NCI-H128 (cell line): ENCODE results near the gene LRP3.
A peak's percentile ranks its signal among the peaks of the same experiment; 100 is the strongest.
"Not testable (repeated sequence)": the region's sequence is repeated elsewhere in the genome, so short reads cannot be mapped to it uniquely, and the experiment has no call there.

ENCODE experiments used
- DNase-seq: peaks from one replicate; lab custom pipeline; 2025; ENCODE audit not compliant: unreplicated experiment; lab: John Stamatoyannopoulos, UW

Gene LRP3, protein sequence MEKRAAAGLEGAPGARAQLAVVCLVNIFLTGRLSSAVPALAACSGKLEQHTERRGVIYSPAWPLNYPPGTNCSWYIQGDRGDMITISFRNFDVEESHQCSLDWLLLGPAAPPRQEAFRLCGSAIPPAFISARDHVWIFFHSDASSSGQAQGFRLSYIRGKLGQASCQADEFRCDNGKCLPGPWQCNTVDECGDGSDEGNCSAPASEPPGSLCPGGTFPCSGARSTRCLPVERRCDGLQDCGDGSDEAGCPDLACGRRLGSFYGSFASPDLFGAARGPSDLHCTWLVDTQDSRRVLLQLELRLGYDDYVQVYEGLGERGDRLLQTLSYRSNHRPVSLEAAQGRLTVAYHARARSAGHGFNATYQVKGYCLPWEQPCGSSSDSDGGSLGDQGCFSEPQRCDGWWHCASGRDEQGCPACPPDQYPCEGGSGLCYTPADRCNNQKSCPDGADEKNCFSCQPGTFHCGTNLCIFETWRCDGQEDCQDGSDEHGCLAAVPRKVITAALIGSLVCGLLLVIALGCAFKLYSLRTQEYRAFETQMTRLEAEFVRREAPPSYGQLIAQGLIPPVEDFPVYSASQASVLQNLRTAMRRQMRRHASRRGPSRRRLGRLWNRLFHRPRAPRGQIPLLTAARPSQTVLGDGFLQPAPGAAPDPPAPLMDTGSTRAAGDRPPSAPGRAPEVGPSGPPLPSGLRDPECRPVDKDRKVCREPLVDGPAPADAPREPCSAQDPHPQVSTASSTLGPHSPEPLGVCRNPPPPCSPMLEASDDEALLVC

DNA sequence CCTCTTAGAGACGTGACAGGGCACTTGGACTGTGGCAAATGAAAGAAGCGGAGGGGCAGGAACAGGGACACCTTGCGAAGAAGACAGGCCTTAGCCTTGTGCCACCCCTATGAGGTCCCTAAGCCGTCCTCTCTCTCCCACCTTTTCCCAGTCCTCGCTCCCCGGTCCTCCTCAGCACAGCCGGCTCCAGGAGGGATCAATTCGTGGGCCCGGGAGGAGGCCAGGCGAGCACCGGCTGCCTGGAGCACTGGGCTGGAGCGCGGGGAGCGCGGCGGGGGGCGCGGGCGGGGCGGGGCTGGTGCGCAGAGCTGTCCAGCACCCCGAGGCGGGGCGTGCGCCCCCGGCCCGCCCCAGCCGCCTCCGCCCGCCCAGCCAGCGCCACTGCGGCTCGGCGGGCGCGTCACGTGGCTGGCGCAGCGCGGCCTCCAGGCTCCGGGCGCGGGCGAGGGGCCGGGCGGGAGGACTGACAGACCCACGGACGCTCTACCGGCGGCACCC, at the start of gene LRP3:
LRP3 (plus strand) TSS at position 466 of the 498 bp plus-strand sequence. CDS start 456 bp downstream, outside the sequence.
- DNase-seq = peak; percentile 8

DNA sequence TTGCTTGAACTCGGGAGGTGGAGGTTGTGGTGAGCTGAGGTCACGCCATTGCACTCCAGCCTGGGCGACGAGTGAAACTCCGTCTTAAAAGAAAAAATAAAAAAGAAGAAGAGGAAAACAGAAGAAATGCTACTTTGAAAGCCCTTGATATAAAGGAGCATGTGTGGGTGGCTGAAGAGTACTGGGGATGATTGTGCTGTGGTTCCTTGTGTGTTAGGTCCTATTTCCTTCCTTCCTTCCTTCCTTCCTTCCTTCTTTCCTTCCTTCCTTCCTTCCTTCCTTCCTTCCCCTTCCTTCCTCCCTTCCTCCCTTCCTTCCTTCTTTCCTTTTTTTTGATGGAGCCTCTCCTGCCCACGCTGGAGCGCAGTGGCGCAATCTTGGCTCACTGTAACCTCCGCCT, 47.9 kb upstream of the LRP3 start:
- DNase-seq = no peak

DNA sequence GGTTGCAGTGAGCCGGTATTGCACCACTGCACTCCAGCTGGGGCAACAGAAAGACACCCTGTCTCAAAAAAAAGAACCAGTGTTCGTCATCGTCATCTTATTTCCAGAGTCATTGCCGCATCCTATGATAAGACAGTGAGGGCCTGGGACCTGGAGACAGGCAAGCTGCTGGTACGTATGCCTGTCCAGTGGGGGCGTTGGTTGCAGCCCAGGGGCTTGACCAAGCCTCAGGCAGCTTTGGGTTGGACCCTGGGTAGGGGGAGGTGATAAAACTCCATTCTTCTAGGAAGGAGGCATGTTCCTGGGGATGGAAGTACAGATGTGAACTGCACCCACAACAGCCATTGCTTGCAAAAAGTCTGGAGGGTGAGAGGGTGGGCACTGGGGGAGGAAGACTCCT, 46.6 kb upstream of the LRP3 start:
- DNase-seq = no peak

DNA sequence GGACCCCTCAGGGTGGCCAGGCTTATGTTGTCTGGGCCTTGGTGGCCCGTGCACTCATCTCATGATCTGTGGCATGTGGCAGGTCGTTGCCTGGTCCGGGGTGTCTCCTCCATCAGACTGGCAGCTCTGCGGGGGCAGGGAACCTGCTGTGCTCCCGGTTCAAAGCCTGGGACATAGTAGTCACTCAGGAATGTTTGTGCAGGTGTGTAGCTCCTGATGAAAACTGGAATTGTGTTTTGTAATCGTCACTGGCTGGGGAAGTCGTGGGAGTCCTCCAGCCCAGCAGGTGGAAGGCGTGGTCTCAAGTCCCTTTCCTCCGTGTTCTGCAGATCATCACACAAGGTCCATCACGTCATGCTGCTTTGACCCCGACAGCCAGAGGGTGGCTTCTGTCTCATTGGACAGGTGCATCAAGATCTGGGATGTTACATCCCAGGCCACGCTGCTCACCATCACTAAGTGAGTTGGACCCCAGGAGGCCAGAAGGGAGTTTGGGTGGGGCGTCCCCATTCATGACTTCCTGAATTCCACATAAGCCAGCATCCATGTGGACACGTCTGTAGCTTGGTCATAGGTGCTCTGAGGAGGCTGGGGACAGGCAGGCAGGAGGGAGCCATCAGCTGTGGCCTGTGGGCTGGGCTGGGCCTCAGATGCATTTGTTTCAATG, 43.1 kb upstream of the LRP3 start:
- no peak for DNase-seq

DNA sequence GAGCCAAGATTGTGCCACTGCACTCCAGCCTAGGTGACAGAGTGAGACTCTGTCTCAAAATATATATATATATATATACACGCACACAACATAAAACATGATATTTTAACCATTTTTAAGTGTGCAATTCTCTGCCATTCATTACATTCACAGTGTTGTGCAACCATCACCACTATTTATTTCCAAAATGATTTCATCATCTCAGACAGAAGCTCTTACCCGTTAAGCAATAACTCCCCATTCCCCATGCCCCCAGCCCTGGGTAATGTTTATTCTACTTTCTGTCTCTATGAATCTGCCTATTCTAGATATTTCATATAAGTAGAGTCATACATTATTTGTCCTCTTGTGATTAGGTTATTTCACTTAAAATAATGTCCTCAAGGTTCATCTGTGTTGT, 42.0 kb upstream of the LRP3 start:
- DNase-seq = no peak

DNA sequence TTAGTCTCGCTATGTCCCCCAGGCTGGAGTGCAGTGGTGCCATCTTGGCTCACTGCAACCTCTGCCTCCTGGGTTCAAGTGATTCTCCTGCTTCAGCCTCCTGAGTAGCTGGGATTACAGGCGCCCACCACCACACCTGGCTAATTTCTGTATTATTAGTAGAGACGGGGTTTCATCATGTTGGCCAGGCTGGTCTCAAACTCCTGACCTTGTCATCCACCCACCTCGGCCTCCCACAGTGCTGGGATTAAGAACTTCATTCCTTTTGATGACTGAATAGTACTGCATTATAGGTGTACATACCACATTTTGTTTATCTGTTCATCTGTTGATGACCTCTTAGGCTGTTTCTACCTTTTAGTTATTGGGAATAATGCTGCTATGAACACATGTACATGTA, 41.5 kb upstream of the LRP3 start:
- DNase-seq = not testable (repeated sequence)

DNA sequence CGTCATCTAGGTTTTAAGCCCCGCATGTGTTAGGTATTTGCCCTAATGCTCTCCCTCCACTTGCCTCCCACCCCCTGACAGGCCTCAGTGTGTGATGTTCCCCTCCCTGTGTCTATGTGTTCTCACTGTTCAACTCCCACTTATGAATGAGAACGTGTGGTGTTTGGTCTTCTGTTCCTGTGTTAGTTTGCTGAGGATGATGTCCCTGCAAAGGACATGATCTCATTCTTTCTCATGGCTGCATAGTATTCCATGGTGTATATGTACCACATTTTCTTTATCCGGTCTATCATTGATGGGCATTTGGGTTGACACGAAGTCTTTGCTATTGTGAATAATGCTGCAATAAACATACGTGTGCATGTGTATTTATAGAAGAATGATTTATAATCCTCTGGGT, 39.8 kb upstream of the LRP3 start:
- not testable (repeated sequence) for DNase-seq

DNA sequence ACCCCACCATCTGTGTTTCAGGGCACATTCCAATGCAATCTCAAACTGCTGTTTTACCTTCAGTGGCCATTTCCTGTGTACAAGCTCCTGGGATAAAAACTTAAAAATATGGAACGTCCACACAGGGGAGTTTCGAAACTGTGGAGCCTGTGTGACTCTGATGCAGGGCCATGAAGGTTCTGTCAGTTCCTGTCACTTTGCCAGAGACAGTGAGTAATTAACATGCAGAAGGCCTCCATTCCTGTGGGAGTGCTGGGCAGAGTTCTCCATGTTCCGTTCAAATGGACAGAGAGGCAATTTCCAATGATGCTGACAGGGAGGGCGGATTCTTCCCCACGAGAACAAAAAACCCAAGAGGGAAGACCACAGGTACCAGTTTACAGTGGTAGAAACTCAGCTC, 37.8 kb upstream of the LRP3 start:
- DNase-seq = no peak

DNA sequence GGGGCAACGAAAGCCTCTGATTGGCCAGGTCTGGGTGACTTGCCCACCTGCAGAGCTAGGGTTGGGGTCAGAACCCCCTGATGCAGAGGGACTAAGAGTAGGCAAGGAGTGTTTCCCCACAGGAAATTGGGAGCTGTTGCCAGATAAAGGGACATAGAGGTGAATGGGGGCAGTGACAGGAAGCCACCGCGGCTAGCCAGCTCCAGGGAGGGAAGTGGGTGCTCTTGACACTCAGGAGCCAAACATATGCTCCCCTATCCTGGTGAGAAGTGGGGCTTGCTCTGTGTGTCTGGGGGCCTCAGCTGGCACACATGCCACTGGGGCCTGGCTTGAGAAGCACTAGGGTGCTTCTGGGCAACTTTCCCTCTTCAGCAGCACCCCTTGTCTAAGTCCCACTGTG, 36.2 kb upstream of the LRP3 start:
- DNase-seq = no peak

DNA sequence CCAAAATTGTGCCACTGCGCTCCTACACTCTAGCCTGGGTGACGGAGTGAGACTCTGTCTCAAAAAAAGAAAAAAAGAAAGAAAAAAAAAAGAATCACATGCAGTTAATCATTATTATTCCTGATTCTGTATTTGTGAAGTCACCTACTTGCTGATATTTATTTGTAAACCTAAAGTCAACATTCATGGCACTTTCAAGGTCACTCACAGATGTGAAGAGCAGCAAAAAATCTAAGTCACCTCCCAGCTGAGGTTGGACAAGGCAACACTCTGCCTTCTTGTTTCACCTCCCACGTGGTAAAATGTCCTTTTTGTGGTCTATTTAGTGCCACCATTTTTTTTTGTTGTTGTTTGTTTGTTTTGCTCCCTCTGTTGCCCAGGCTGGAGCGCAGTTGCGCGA, 35.8 kb upstream of the LRP3 start:
- no peak for DNase-seq

DNA sequence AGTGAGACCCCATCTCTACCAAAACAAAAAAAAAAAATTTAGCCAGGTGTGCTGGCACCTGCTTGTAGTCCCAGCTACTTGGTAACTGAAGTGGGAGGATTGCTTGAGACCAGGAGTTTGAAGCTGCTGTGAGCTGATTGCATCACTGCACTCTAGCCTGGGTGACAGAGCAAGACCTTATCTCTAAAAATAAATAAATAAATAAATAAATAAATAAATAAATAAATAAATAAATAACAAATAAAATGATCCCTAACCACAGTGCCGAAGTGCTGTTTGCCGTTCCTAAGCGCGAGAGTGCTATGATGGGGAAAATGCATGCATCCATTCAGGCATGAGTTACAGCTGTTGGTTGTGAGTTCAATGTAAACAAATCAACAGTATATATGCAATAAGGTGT, 35.0 kb upstream of the LRP3 start:
- DNase-seq = no peak

DNA sequence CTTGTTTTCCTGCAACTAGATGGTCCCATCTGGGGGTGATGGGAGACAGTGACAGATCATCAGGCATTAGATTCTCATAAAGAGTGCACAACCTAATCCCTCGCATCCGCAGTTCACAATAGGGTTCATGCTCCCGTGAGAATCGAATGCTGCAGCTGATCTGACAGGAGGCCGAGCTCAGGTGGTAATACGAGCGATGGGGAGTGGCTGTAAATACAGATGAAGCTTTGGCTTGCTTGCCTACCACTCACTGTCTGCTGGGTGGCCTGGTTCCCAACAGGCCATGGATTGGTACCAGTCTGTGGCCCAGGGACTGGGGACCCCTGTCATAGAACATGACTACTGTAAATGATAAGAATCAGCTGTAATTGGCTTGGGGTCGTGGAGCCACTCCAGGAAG, 34.2 kb upstream of the LRP3 start:
- DNase-seq = no peak

DNA sequence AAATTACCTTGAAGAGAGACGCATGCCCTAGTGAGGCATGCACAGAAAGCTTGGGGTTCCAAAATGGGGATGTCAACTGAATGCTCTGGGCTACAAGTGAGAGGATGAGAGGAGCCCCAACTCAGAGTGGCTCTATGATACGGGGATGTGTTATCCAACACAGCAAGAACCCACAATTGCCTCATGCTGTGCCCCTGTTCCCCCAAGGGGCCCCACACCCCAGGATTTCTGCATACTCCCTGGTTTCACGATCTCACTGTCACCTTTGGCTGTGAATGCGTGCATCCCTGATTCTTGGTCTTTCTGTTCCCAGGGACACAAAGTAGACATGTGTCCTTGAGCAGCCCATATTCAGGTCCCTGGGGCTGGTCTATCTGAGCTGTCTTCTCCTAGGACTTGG, 32.9 kb upstream of the LRP3 start:
- DNase-seq = no peak

DNA sequence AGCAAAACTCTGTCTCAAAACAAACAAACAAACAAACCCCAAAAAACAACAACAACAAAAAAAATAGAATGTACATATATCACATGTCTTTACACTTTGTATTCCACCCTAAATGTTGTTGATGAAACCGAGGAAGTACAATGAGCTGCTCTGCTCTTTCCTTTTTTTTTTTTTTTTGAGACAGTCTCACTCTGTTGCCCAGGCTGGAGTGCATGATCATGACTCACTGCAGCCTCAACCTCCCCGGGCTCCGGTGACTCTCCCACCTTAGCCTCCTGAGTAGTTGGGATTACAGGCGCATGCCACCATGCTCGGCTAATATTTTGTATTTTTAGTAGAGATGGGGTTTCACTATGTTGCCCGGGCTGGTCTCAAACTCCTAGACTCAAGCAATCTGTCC, 30.6 kb upstream of the LRP3 start:
- DNase-seq = no peak

DNA sequence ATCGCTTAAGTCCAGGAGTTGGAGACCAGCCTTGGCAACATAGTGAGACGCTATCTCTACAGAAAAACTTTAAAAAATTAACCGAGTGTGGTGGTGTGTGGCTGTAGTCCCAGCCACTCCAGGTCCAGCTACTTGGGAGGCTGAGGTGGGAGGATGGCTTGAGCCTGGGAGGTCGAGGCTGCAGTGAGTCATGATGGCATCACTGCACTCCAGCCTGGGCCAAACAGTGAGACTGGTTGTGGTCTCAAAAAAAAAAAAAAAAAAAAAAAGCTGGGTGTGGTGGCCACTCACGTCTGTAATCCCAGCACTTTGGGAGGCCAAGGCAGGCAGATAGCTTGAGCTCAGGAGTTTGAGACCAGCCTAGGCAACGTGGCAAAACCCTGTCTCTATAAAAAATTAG, 28.1 kb upstream of the LRP3 start:
- not testable (repeated sequence) for DNase-seq

DNA sequence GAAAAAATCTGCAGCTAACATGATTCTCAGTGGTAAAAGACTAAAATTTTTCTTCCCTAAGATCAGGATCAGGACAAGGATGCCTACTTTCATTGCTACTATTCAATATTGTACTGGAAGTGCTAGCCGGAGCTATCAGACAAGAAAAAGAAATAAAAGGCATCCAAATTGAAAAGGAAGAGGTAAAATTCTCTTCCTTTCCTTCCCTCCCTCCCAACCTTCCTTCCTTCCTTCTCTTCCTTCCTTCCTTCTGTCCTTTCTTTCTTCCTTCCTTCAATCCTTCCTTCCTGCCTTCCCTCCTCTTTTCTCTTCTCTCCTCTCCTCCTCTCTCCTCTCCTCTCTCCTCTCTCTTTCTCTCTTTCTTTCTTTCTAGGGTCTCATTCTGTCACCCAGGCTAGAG, 26.7 kb upstream of the LRP3 start:
- DNase-seq = no peak

DNA sequence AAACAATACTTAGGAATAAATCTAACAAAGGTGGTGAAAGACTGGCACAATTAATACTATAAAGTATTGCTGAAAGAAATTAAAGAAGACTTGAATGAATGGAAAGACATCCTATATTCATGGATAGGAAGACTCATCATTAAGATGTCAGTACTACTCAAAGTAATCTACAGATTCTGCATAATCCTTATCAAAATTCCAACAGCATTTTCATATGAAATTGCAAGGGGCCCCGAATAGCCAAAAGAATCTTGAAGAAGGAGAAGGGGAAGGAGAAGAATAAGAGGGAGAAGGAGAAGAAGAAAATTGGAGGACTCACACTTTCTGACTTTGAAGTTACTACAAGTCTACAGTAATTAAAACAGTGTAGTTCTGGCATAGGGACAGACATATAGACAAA, 25.6 kb upstream of the LRP3 start:
- DNase-seq = no peak

DNA sequence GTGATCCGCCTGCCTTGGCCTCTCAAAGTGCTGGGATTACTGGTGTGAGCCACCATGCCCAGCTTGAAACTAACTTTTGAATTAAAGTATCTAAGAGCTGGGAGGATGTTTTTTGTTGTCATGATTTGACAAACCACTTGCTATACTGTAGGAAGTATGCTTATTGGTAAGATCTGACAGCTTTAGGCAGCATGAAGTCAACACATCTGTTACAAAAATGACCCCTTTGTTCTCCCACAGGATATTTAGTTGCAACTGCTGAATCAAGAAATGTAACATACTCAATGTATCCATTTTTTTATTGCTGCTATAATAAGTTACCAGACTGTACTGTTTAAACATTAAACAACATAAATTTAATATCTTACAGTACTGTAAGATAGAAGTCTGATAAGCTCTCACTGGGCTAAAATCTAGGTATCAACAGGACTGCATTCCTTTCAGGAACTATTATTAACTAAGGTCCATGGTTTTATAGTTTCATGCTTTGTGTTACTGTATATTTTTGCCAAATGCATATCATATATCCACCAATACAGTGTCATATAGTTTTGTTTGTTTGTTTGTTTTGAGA, 22.8 kb upstream of the LRP3 start:
- DNase-seq = no peak

DNA sequence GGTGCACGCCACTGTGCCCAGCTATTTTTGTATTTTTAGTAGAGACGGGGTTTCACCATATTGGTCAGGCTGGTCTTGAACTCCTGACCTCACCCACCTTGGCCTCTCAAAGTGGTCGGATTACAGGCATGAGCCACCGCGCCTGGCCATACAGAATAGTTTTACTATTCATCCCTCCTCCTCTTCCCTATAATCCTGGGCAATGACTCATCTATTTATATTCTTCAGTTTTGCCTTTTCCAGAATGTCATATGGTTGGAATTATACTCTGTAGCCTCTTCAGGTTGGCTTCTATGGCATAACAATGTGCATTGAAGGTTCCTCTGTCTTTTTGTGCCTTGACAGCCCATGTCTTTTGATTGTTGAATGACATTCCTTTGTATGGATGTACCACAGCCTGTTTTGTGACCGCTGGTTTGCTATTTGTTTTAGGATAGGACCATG, 22.2 kb upstream of the LRP3 start:
- no peak for DNase-seq

DNA sequence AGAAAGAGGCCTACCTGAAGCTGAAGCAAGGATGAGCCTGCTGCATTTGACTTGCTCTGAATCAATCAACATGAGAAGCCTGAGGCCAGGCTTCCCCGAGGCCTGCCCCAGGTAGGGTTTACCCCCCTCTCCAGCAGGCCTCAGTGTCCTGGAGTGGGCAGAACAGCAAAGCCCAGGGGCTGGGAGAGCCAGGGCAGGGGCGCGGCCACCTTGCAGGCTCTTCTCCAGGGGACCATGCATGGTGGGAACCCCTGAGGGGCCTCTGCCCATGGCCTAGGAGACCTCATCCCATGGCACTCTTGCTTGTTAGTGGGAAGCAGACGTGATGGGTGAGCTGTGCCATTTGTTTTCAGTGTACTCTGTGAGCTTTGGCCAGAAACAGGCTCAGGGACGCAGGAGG, 19.9 kb upstream of the LRP3 start:
- DNase-seq = no peak

DNA sequence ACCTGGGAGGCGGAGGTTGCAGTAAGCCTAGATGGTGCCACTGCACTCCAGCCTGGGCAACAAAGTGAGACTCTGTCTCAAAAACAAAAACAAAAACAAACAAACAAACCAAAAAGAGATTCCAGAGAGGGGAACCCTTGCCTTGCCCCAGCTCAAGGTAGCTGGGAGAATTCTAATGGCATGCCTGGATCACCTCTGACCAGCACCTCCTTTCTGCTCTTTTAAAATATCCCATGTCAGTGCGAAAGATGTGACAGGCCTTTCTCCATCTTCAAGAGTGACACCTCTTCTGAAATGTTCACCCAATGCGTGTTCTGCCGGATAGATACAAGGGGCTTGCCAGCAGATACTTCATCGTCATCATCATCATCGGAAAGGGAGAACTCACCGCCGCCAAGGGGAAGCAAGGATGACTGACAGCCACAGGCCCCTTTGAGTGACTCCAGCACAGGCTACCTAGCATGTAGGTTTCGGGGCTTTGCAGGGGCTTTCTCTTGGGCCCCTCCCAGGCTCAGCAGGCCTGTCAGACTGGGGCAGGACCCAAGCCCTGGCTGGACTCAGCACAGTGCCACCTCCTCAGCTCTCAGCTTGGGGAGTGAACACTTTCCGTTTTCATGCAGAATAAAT, 18.9 kb upstream of the LRP3 start:
- DNase-seq = no peak
